Stimulated activated CD8-positive, alpha-beta memory T cell treated with anti-CD3 and anti-CD28 coated beads, Interleukin-2, amount 100 ng/mL, for 1 hour (primary cell): Measurements from ENCODE around the gene WDR89.
A peak's percentile ranks its signal among the peaks of the same experiment; 100 is the strongest.
"Not testable (repeated sequence)": the region's sequence is repeated elsewhere in the genome, so short reads cannot be mapped to it uniquely, and the experiment has no call there.

Source experiments
- DNase-seq, 2 donors: peaks; one replicate each; pipeline ENCODE4 v3.0.0-alpha.2; 2020; ENCODE audit warnings: low read depth in 2 of 2

The WDR89 gene

GRCh38 chr14:63641473-63642228 is at the start of gene WDR89:
TSS of gene WDR89 (minus strand) at chr14:63641871. CDS start at chr14:63599942, 41,929 bp downstream.
- DNase-seq: peak; percentile 92 to 93

GRCh38 chr14:63689132-63689531 is 47.5 kb upstream of the WDR89 start:
- no peak for DNase-seq

- no peak for DNase-seq
Observed at GRCh38 chr14:63686926-63687325, 45.3 kb upstream of the WDR89 start.

GRCh38 chr14:63685401-63685800 is 43.7 kb upstream of the WDR89 start:
- DNase-seq: no peak

- no peak for DNase-seq
Observed at GRCh38 chr14:63682727-63683593, 41.3 kb upstream of the WDR89 start.

GRCh38 chr14:63678536-63678935 is 36.9 kb upstream of the WDR89 start:
- no peak for DNase-seq

- DNase-seq: no peak
Observed at GRCh38 chr14:63677891-63678379, 36.3 kb upstream of the WDR89 start.

GRCh38 chr14:63676615-63677014 is 34.9 kb upstream of the WDR89 start:
- DNase-seq: no peak

GRCh38 chr14:63673886-63674497 is 32.3 kb upstream of the WDR89 start:
- DNase-seq: no peak

- DNase-seq: no peak
Observed at GRCh38 chr14:63673255-63673654, 31.6 kb upstream of the WDR89 start.

GRCh38 chr14:63672417-63673180 is 30.9 kb upstream of the WDR89 start:
- no peak for DNase-seq

- DNase-seq: no peak
Observed at GRCh38 chr14:63671987-63672386, 30.3 kb upstream of the WDR89 start.

GRCh38 chr14:63670692-63671091 is 29.0 kb upstream of the WDR89 start:
- DNase-seq: no peak

GRCh38 chr14:63666335-63666734 is 24.7 kb upstream of the WDR89 start:
- no peak for DNase-seq

GRCh38 chr14:63663428-63664341 is 22.0 kb upstream of the WDR89 start:
- no peak for DNase-seq

- DNase-seq: no peak
Observed at GRCh38 chr14:63662776-63663175, 21.1 kb upstream of the WDR89 start.

- DNase-seq: not testable (repeated sequence)
Observed at GRCh38 chr14:63661881-63662280, 20.2 kb upstream of the WDR89 start.

GRCh38 chr14:63659726-63660125 is 18.1 kb upstream of the WDR89 start:
- no peak for DNase-seq

GRCh38 chr14:63656194-63656593 is 14.5 kb upstream of the WDR89 start:
- no peak for DNase-seq

- DNase-seq: no peak
Observed at GRCh38 chr14:63654936-63655335, 13.3 kb upstream of the WDR89 start.
